Measurements from ENCODE around the gene CNRIP1. TPM values are rescaled to one million over a fixed set of nuclear protein-coding genes. Genes with fewer than 3 reads are reported as not detected.

The CNRIP1 gene
- total and polyA plus RNA-seq, 2 of the 4 experiments (the other 2 are of a cell fraction) = 23.3 to 32.7 TPM

DNA sequence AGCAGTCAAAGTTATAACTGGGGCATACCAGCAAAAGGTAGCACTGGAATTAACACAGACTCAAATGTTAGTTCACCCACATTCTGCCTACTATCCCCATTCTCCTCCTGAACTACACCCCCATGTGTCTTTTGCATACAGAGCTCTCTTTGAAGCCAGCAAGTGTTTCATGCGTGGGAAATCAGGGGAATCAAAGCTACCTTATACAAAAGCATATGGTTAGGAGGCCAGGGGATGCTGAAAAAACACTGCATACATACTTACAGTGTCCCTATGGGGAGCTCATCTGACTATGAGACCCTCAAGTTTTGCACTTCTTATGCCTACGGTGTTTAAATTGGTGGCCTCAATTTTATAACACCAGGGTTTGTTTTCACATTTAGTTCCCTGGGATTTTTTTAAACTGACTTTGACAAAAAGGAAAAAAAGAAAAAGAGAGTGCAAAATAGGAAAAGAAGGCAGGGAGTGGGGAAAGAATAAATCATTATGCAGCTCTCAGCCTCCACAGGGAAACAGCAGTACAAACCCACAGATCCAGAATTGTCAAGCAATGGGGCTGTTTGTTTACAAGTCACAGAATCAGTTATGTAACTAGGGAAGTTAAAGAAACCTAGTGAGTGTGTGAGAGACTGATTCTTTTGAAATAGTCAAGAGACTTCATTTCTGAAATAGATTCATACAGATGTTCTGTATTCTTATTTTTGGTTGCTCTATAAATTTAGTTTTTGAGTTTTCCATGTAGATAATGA lies 47.3 kb downstream of the CNRIP1 start:
- no peak for TF ChIP-seq MAZ (IDR thresholded peaks at IDR 0.05; ENCODE audit: borderline replicate concordance, low read depth, low read length)
- no peak for TF ChIP-seq SMC3 (IDR thresholded peaks at IDR 0.05; ENCODE audit: low read depth, low read length)
- TF ChIP-seq, protein P1, sequence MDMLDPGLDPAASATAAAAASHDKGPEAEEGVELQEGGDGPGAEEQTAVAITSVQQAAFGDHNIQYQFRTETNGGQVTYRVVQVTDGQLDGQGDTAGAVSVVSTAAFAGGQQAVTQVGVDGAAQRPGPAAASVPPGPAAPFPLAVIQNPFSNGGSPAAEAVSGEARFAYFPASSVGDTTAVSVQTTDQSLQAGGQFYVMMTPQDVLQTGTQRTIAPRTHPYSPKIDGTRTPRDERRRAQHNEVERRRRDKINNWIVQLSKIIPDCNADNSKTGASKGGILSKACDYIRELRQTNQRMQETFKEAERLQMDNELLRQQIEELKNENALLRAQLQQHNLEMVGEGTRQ (IDR thresholded peaks at IDR 0.05; ENCODE audit: low read depth, low read length) = no peak
- TF ChIP-seq CHD1 (IDR thresholded peaks at IDR 0.05; ENCODE audit: low read depth, low read length) = no peak
- H2BK20ac ChIP-seq (ENCODE audit: low read depth, low read length) = no peak overlapping the region
- dilution Hi-C loops (cut with HindIII; ENCODE audit: low sequenced_read_pairs, unreplicated experiment) = no loop called here
- H2BK5ac ChIP-seq (ENCODE audit: low read depth, low read length, poor library complexity, severe bottlenecking) = no peak overlapping the region
- H4K20me1 ChIP-seq (ENCODE audit: insufficient read depth, low read length) = no peaks in the 10 kb centered on the region
- no peaks in the 10 kb centered on the region for H3K79me1 ChIP-seq (ENCODE audit: low read depth in 1 of 2, low read length in 2 of 2)
- H2AFZ ChIP-seq (replicated peaks; ENCODE audit: low read length, poor library complexity) = no peak overlapping the region
- H3K9me3 ChIP-seq (ENCODE audit: control insufficient read depth, insufficient read depth, low read length) = no peaks in the 10 kb centered on the region
- no peak overlapping the region for H3K4ac ChIP-seq (ENCODE audit: low read depth, low read length)
- H2AK9ac ChIP-seq (replicated peaks; ENCODE audit: low read depth, low read length, poor library complexity) = no peak overlapping the region
- no peak overlapping the region for H4K5ac ChIP-seq (ENCODE audit: low read depth, low read length)
- no peaks in the 10 kb centered on the region for H3K36me3 ChIP-seq (ENCODE audit: control insufficient read depth, insufficient read depth, low read length)
- H3K9ac ChIP-seq (ENCODE audit: low read depth, low read length) = no peak overlapping the region
- no peak for DNase-seq
- no peaks in the 10 kb centered on the region for H3K4me1 ChIP-seq (ENCODE audit: control insufficient read depth, insufficient read depth, low read length)
- intact Hi-C loops (cut with micrococcal nuclease) = no loop called here
- H4K8ac ChIP-seq (ENCODE audit: low read depth in 2 of 2, low read length in 2 of 2) = no peak overlapping the region
- no peak for ATAC-seq (ENCODE audit: low read depth)
- in situ Hi-C loops (cut with MboI; ENCODE audit: low sequenced_read_pairs) = no loop called here
- H4K91ac ChIP-seq (ENCODE audit: insufficient read depth, low read depth, low read length) = no peak overlapping the region
- H2BK15ac ChIP-seq (ENCODE audit: low read depth, low read length) = no peak overlapping the region
- no peak overlapping the region for H3K4me2 ChIP-seq (ENCODE audit: low read depth, low read length)
- H3K14ac ChIP-seq (replicated peaks; ENCODE audit: low read depth, low read length) = no peak overlapping the region
- H2AK5ac ChIP-seq (ENCODE audit: low read depth, low read length) = no peak overlapping the region
- no peak overlapping the region for H3K27ac ChIP-seq (ENCODE audit: insufficient read depth, low read length)
- no CpG with 5 or more reads among the region's 2 CpGs for WGBS, 2 experiments (ENCODE audit: extremely low coverage in 2 of 2, insufficient read length in 1 of 2)
- no peak overlapping the region for H3K4me3 ChIP-seq (ENCODE audit: insufficient read depth, low read depth, low read length)
- no TSS peak for BruUV-seq (replicated peaks)
- no peak overlapping the region for H3K18ac ChIP-seq (ENCODE audit: low read depth, low read length)
- no peak overlapping the region for H2BK120ac ChIP-seq (ENCODE audit: low read depth, low read length)
- no peak overlapping the region for H3K23ac ChIP-seq (ENCODE audit: low read depth, low read length)
- peaks cover 2% of the 10 kb centered on the region; the same call in 1 of the 2 replicates for H3K27me3 ChIP-seq (ENCODE audit: control insufficient read depth, insufficient read depth, low read length)
- no peaks in the 10 kb centered on the region for H3K9me1 ChIP-seq (ENCODE audit: insufficient read depth, low read length)
- ChIA-PET CTCF (interaction anchor here (1.1 kb wide), 1 partner anchor 11 kb away, joined by 4 read pairs; no protein-coding TSS in a partner anchor), POLR2A (ENCODE audit: unreplicated experiment) (no interaction called here)
- no peak overlapping the region for H3K56ac ChIP-seq (ENCODE audit: extremely low read depth, insufficient read depth, low read length)
